AG10803 (cell line): ENCODE measurements around the gene PLA2R1.

Source experiments
- DNase-seq: peaks from one replicate; pipeline ENCODE4 v3.0.0; 2010; ENCODE audit warnings: low read depth
- H3K4me3 ChIP-seq: 2 replicates; pipeline ENCODE4 v1.5.1; 2011; ENCODE audit warnings: mild to moderate bottlenecking, low read length, control low read depth
- CTCF ChIP-seq: conservative IDR thresholded peaks from 2 replicates; pipeline ENCODE4 v1.5.1; 2011; ENCODE audit warnings: mild to moderate bottlenecking, low read length, control low read depth, inconsistent platforms

PLA2R1 gene

GRCh38 chr2:159998243-159998642 lies 64.2 kb downstream of the PLA2R1 start:
- no peak overlapping the region for H3K4me3 ChIP-seq
- DNase-seq = no peak
- TF ChIP-seq CTCF = no peak

DNA sequence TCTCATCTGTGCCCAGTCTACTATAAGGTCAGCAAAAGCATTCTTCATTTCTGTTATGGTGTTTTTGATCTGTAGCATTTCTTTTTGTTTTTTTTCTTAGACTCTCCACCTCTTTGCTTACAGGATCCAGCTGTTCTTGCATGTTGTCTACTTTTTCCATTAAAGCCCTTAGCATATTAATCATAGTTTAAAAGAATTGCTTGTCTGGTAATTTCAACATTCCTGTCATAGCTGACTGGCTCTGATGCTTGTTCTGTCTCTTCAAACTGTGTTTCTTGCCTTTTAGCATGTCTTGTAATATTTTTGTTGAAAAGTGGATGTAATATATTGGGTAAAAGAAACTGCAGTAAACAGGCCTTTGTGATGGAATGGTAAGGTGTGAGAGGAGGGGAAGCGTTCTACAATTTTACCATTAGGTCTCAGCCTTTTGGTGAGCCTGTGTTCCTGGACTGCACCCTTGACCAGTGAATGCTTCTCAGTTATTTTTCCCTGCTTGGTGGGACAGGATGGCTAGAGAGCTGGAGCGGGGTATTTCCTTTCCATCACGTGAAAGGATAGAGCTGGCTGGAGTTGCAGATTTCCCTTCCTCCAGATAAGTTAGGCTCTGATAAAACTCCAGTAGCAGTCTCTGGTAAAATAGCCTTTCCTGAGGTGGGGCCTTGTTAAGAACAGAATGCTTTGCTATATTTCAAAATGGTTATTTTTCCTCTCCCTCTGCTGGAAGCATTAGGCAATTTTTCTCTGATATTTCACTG lies 65.4 kb downstream of the PLA2R1 start:
- no peak overlapping the region for H3K4me3 ChIP-seq
- no peak for TF ChIP-seq CTCF
- peak; percentile 74 for DNase-seq

GRCh38 chr2:159995038-159995437 lies 67.4 kb downstream of the PLA2R1 start:
- TF ChIP-seq CTCF = no peak

GRCh38 chr2:159989249-159989648 lies 73.2 kb downstream of the PLA2R1 start:
- H3K4me3 ChIP-seq = no peak overlapping the region
- no peak for DNase-seq
- TF ChIP-seq CTCF = no peak

More at GRCh38 chr2:159995038-159995437, 67.4 kb downstream of the PLA2R1 start:
- no peak for DNase-seq
- H3K4me3 ChIP-seq = no peak overlapping the region

- no peak overlapping the region for H3K4me3 ChIP-seq
- no peak for DNase-seq
- TF ChIP-seq CTCF = no peak
Measured at GRCh38 chr2:159988412-159988970, 73.9 kb downstream of the PLA2R1 start.

GRCh38 chr2:159987181-159987580 lies 75.2 kb downstream of the PLA2R1 start:
- DNase-seq = no peak
- H3K4me3 ChIP-seq = no peak overlapping the region

More at GRCh38 chr2:159987181-159987580, 75.2 kb downstream of the PLA2R1 start:
- TF ChIP-seq CTCF = no peak
